HEK293 (cell line): ENCODE data around the gene TMIE.

Experiments
- CTCF ChIA-PET: fragments of 350-600 bp; formaldehyde crosslinking; extraction: SDS; loops from one replicate; lab custom pipeline; 2021; ENCODE audit warnings: antibody characterized with exemption; lab: Yijun Ruan, JAX
- POLR2A ChIA-PET: fragments of 300-600 bp; formaldehyde crosslinking; extraction: SDS; loops from one replicate; lab custom pipeline; 2020; ENCODE audit warnings: antibody characterized with exemption, inconsistent platforms; lab: Yijun Ruan, JAX
- H3K27ac ChIP-seq: fragments of 200-500 bp; sonication (Bioruptor generic); 2 replicates; pipeline ENCODE4 v1.5.1; 2014; ENCODE audit warnings: low read depth, low read length, control low read depth, inconsistent platforms; ENCODE audit errors: extremely low read depth
- H3K36me3 ChIP-seq, 2 experiments: fragments of 200-500 bp in 1 of 2; sonication (Bioruptor generic) in 1 of 2; 1 replicate in 1 of 2; 2 replicates in 1 of 2; pipeline ENCODE4 v1.5.1; 2014 to 2017; ENCODE audit warnings: inconsistent platforms in 2 of 2, low read length in 2 of 2; ENCODE audit not compliant: control insufficient read depth in 2 of 2, insufficient read depth in 1 of 2
- H3K4me1 ChIP-seq: fragments of 200-500 bp; sonication (Bioruptor generic); 2 replicates; pipeline ENCODE4 v1.5.1; 2014; ENCODE audit warnings: mild to moderate bottlenecking, low read length, inconsistent platforms; ENCODE audit not compliant: control insufficient read depth, insufficient read depth
- H3K4me3 ChIP-seq: 2 replicates; pipeline ENCODE4 v1.5.1; 2011; ENCODE audit warnings: low read depth, mild to moderate bottlenecking, control low read depth, low read length, moderate library complexity
- H3K9me3 ChIP-seq: fragments of 200-500 bp; sonication (Bioruptor generic); 2 replicates; pipeline ENCODE4 v1.5.1; 2014; ENCODE audit warnings: low read depth, low read length, inconsistent platforms; ENCODE audit not compliant: control insufficient read depth, insufficient read depth
- GFI1B ChIP-seq: fragments of 450-650 bp; formaldehyde crosslinking; IDR thresholded peaks from 2 replicates; pipeline ENCODE4 v1.5.1; 2016; ENCODE audit warnings: missing biosample characterization, missing genetic modification characterization
- IKZF3 ChIP-seq: fragments of 450-650 bp; IDR thresholded peaks from 2 replicates; pipeline ENCODE4 v1.5.0; 2018; ENCODE audit warnings: missing biosample characterization, mild to moderate bottlenecking, missing genetic modification characterization, moderate library complexity
- KLF1 ChIP-seq: fragments of 450-650 bp; formaldehyde crosslinking; IDR thresholded peaks from 2 replicates; pipeline ENCODE4 v1.5.1; 2016; ENCODE audit warnings: missing biosample characterization, missing genetic modification characterization
- PRDM10 ChIP-seq: fragments of 450-650 bp; formaldehyde crosslinking; IDR thresholded peaks from 2 replicates; pipeline ENCODE4 v1.5.1; 2016; ENCODE audit warnings: missing biosample characterization, missing genetic modification characterization
- ZBTB17 ChIP-seq: fragments of 450-650 bp; formaldehyde crosslinking; IDR thresholded peaks from 2 replicates; pipeline ENCODE4 v1.5.1; 2016; ENCODE audit warnings: missing biosample characterization, missing genetic modification characterization
- ZIC2 ChIP-seq: fragments of 450-650 bp; formaldehyde crosslinking; IDR thresholded peaks from 2 replicates; pipeline ENCODE4 v1.5.1; 2016; ENCODE audit warnings: missing biosample characterization, missing genetic modification characterization
- ZNF121 ChIP-seq: fragments of 450-650 bp; formaldehyde crosslinking; IDR thresholded peaks from 2 replicates; pipeline ENCODE4 v1.5.1; 2016; ENCODE audit warnings: missing biosample characterization, missing genetic modification characterization
- ZNF175 ChIP-seq: fragments of 450-650 bp; formaldehyde crosslinking; IDR thresholded peaks from 2 replicates; pipeline ENCODE4 v1.5.1; 2016; ENCODE audit warnings: missing biosample characterization, missing genetic modification characterization
- ZNF184 ChIP-seq: fragments of 450-650 bp; IDR thresholded peaks from 2 replicates; pipeline ENCODE4 v1.5.1; 2018; ENCODE audit warnings: missing biosample characterization, mild to moderate bottlenecking, missing genetic modification characterization
- ZNF19 ChIP-seq: fragments of 450-650 bp; formaldehyde crosslinking; IDR thresholded peaks from 2 replicates; pipeline ENCODE4; 2016; ENCODE audit warnings: missing biosample characterization, missing genetic modification characterization, low read depth
- ZNF335 ChIP-seq: fragments of 450-650 bp; formaldehyde crosslinking; conservative IDR thresholded peaks from 2 replicates; pipeline ENCODE4 v1.5.1; 2016; ENCODE audit warnings: missing biosample characterization, missing genetic modification characterization
- ZNF398 ChIP-seq: fragments of 450-650 bp; formaldehyde crosslinking; IDR thresholded peaks from 2 replicates; pipeline ENCODE4 v1.5.1; 2017; ENCODE audit warnings: missing biosample characterization, missing genetic modification characterization
- ZNF529 ChIP-seq: fragments of 450-650 bp; formaldehyde crosslinking; IDR thresholded peaks from 2 replicates; pipeline ENCODE4 v1.5.1; 2017; ENCODE audit warnings: missing genetic modification characterization, missing biosample characterization; ENCODE audit not compliant: insufficient replicate concordance
- ZNF544 ChIP-seq: fragments of 450-650 bp; formaldehyde crosslinking; IDR thresholded peaks from 2 replicates; pipeline ENCODE4 v1.5.0; 2017; ENCODE audit warnings: missing biosample characterization, missing genetic modification characterization
- ZNF561 ChIP-seq: fragments of 450-650 bp; IDR thresholded peaks from 2 replicates; pipeline ENCODE4 v1.5.1; 2018; ENCODE audit warnings: missing biosample characterization, missing genetic modification characterization, borderline replicate concordance
- ZNF639 ChIP-seq: fragments of 450-650 bp; formaldehyde crosslinking; IDR thresholded peaks from 2 replicates; pipeline ENCODE4 v1.5.1; 2016; ENCODE audit warnings: missing biosample characterization, missing genetic modification characterization
- ZNF76 ChIP-seq: fragments of 450-650 bp; formaldehyde crosslinking; IDR thresholded peaks from 2 replicates; pipeline ENCODE4; 2016; ENCODE audit warnings: low read depth, missing biosample characterization, missing genetic modification characterization, borderline replicate concordance
- ZNF777 ChIP-seq: fragments of 450-650 bp; formaldehyde crosslinking; IDR thresholded peaks from 2 replicates; pipeline ENCODE4 v1.5.1; 2017; ENCODE audit warnings: missing biosample characterization, missing genetic modification characterization, borderline replicate concordance
- ZNF843 ChIP-seq: fragments of 450-650 bp; formaldehyde crosslinking; IDR thresholded peaks from 2 replicates; pipeline ENCODE4 v1.5.1; 2016; ENCODE audit warnings: missing biosample characterization, missing genetic modification characterization
- TF ChIP-seq, protein P1 (sequence below): fragments of 450-650 bp; formaldehyde crosslinking; IDR thresholded peaks from 2 replicates; pipeline ENCODE4 v1.5.1; 2016; ENCODE audit warnings: missing biosample characterization, missing genetic modification characterization

The TMIE gene

DNA sequence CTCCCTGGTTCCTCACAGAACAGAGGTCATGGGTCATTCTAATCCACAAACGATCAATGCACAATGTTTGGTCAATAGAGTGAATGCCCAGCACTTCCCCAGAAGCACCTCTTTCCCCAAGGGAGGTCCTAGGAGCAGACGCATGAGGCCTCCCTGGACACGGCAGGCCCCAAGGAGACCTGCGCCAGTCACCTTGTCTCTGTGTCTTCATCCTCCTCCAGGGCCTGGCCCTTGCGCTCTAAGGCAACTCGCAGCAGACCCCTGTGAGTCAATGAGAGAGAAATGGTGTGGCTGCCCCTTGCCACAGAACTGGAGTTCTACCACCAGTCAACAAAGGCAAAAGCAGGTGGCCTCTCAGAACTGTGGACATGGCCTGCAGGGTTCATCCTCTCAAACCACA is 25.8 kb upstream of the TMIE start:
- H3K4me1 ChIP-seq = no peaks in the 10 kb centered on the region
- no peak overlapping the region for H3K27ac ChIP-seq
- no peak overlapping the region for H3K4me3 ChIP-seq
- H3K36me3 ChIP-seq = no peaks in the 10 kb centered on the region
- no peak for TF ChIP-seq ZNF777 (tag by site-specific recombination)
- TF ChIP-seq, all 188 proteins: peak for 0
- no peaks in the 10 kb centered on the region for H3K9me3 ChIP-seq
- POLR2A ChIA-PET = no interaction called here
- CTCF ChIA-PET = interaction anchor here (0.6 kb wide), 1 partner anchor 240 kb away, joined by 3 read pairs; no protein-coding TSS in a partner anchor

GRCh38 chr3:46675843-46676567 is 25.2 kb upstream of the TMIE start:
- Histone ChIP-seq H3K4me3 (no peak overlapping the region), H3K9me3 (no peaks in the 10 kb centered on the region), H3K27ac (no peak overlapping the region), H3K4me1 (no peaks in the 10 kb centered on the region), H3K36me3 (no peaks in the 10 kb centered on the region)
- CTCF ChIA-PET = interaction anchor here (0.6 kb wide), 1 partner anchor 239 kb away, joined by 3 read pairs; no protein-coding TSS in a partner anchor
- POLR2A ChIA-PET = no interaction called here
- no peak for TF ChIP-seq GFI1B (tag by site-specific recombination)
- TF ChIP-seq ZIC2 (tag by site-specific recombination) = no peak
- TF ChIP-seq ZBTB17 (tag by site-specific recombination) = no peak
- TF ChIP-seq ZNF184 (tag by site-specific recombination) = no peak
- TF ChIP-seq ZNF19 (tag by site-specific recombination) = no peak
- no peak for TF ChIP-seq ZNF335 (tag by site-specific recombination)
- no peak for TF ChIP-seq ZNF76 (tag by site-specific recombination)
- TF ChIP-seq ZNF529 = no peak
- TF ChIP-seq ZNF561 (tag by site-specific recombination) = no peak
- no peak for TF ChIP-seq ZNF398 (tag by site-specific recombination)
- TF ChIP-seq ZNF843 (tag by site-specific recombination) = no peak
- TF ChIP-seq IKZF3 (tag by site-specific recombination) = no peak
- TF ChIP-seq ZNF639 = no peak
- TF ChIP-seq ZNF121 = no peak
- no peak for TF ChIP-seq ZNF175
- TF ChIP-seq KLF1 (tag by site-specific recombination) = no peak
- no peak for TF ChIP-seq ZNF544 (tag by site-specific recombination)
- TF ChIP-seq, all 188 proteins: peak for 0

GRCh38 chr3:46676601-46677410 is 24.4 kb upstream of the TMIE start:
- H3K36me3 ChIP-seq = no peaks in the 10 kb centered on the region

More at GRCh38 chr3:46676601-46677410, 24.4 kb upstream of the TMIE start:
- CTCF ChIA-PET = no interaction called here
- Histone ChIP-seq H3K4me1 (no peaks in the 10 kb centered on the region), H3K9me3 (no peaks in the 10 kb centered on the region), H3K27ac (no peak overlapping the region), H3K4me3 (no peak overlapping the region)
- TF ChIP-seq, protein P1, sequence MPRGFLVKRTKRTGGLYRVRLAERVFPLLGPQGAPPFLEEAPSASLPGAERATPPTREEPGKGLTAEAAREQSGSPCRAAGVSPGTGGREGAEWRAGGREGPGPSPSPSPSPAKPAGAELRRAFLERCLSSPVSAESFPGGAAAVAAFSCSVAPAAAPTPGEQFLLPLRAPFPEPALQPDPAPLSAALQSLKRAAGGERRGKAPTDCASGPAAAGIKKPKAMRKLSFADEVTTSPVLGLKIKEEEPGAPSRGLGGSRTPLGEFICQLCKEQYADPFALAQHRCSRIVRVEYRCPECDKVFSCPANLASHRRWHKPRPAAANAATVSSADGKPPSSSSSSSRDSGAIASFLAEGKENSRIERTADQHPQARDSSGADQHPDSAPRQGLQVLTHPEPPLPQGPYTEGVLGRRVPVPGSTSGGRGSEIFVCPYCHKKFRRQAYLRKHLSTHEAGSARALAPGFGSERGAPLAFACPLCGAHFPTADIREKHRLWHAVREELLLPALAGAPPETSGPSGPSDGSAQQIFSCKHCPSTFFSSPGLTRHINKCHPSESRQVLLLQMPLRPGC = no peak
- peak; percentile 77 for TF ChIP-seq PRDM10 (tag by site-specific recombination)
- POLR2A ChIA-PET = no interaction called here
